H9 (cell line): ENCODE measurements around the gene ZFYVE28. TPM values are rescaled to one million over a fixed set of nuclear protein-coding genes. Genes with fewer than 3 reads are reported as not detected.

Experiments
- DNase-seq: peaks from one replicate; pipeline ENCODE4 v3.0.0-alpha.2; 2017
- H2AFZ ChIP-seq: one replicate; pipeline ENCODE4 v1.6.1; 2013; ENCODE audit warnings: mild to moderate bottlenecking, low read length, control low read depth, moderate library complexity
- H2AK5ac ChIP-seq: 2 replicates; pipeline ENCODE4 v1.6.1; 2013; ENCODE audit warnings: low read length, control low read depth, mixed read lengths; ENCODE audit not compliant: insufficient read length
- H2BK120ac ChIP-seq: one replicate; pipeline ENCODE4 v1.6.1; 2013; ENCODE audit warnings: low read depth, mild to moderate bottlenecking, low read length, control low read depth, inconsistent platforms; ENCODE audit not compliant: poor library complexity, severe bottlenecking
- H2BK12ac ChIP-seq: 2 replicates; pipeline ENCODE4 v1.6.1; 2013; ENCODE audit warnings: low read length, control low read depth, mixed read lengths, low read depth; ENCODE audit not compliant: insufficient read length
- H2BK15ac ChIP-seq: 2 replicates; pipeline ENCODE4 v1.6.1; 2013; ENCODE audit warnings: low read depth, low read length, control low read depth
- H2BK20ac ChIP-seq: one replicate; pipeline ENCODE4 v1.6.1; 2013; ENCODE audit warnings: low read depth, mild to moderate bottlenecking, low read length, control low read depth, inconsistent platforms; ENCODE audit not compliant: poor library complexity, severe bottlenecking
- H2BK5ac ChIP-seq: 2 replicates; pipeline ENCODE4 v1.6.1; 2013; ENCODE audit warnings: low read length, control low read depth, mixed read lengths; ENCODE audit not compliant: insufficient read length
- H3K14ac ChIP-seq: 2 replicates; pipeline ENCODE4 v1.6.1; 2013; ENCODE audit warnings: low read length, control low read depth; ENCODE audit not compliant: insufficient read depth
- H3K18ac ChIP-seq: 2 replicates; pipeline ENCODE4 v1.6.1; 2013; ENCODE audit warnings: low read depth, mild to moderate bottlenecking, mixed read lengths, low read length, control low read depth; ENCODE audit not compliant: insufficient read length
- H3K23ac ChIP-seq: 2 replicates; pipeline ENCODE4 v1.6.1; 2013; ENCODE audit warnings: low read length, control low read depth, mixed read lengths, low read depth; ENCODE audit not compliant: insufficient read length
- H3K23me2 ChIP-seq: 2 replicates; pipeline ENCODE4 v1.6.1; 2013; ENCODE audit warnings: low read depth, mild to moderate bottlenecking, mixed read lengths, low read length, control low read depth; ENCODE audit not compliant: insufficient read length, poor library complexity, severe bottlenecking
- H3K27ac ChIP-seq: 2 replicates; pipeline ENCODE4 v1.5.1; 2013; ENCODE audit warnings: low read length, control low read depth, mixed read lengths, low read depth; ENCODE audit not compliant: insufficient read length
- H3K27me3 ChIP-seq: 2 replicates; pipeline ENCODE4 v1.6.1; 2013; ENCODE audit warnings: low read length, control low read depth, inconsistent platforms; ENCODE audit not compliant: insufficient read depth
- H3K4ac ChIP-seq: 2 replicates; pipeline ENCODE4 v1.6.1; 2013; ENCODE audit warnings: low read depth, mild to moderate bottlenecking, control low read depth, inconsistent platforms, low read length, moderate library complexity
- H3K4me1 ChIP-seq: 2 replicates; pipeline ENCODE4 v1.6.1; 2013; ENCODE audit warnings: low read length, control low read depth, inconsistent platforms; ENCODE audit not compliant: insufficient read depth
- H3K4me2 ChIP-seq: 2 replicates; pipeline ENCODE4 v1.6.1; 2013; ENCODE audit warnings: low read length, control low read depth, mixed read lengths; ENCODE audit not compliant: insufficient read length, insufficient read depth
- H3K56ac ChIP-seq: 2 replicates; pipeline ENCODE4 v1.6.1; 2013; ENCODE audit warnings: low read depth, mild to moderate bottlenecking, mixed read lengths, low read length, control low read depth; ENCODE audit not compliant: insufficient read length
- H3K79me1 ChIP-seq: 2 replicates; pipeline ENCODE4 v1.6.1; 2013; ENCODE audit warnings: low read depth, mild to moderate bottlenecking, moderate library complexity, low read length, control low read depth, inconsistent platforms; ENCODE audit not compliant: insufficient read depth, poor library complexity, severe bottlenecking
- H3K79me2 ChIP-seq: 2 replicates; pipeline ENCODE4 v1.6.1; 2013; ENCODE audit warnings: low read length, control low read depth, inconsistent platforms; ENCODE audit not compliant: insufficient read depth
- H3K9ac ChIP-seq: 2 replicates; pipeline ENCODE4 v1.6.1; 2013; ENCODE audit warnings: low read length, control low read depth, mixed read lengths; ENCODE audit not compliant: insufficient read length; ENCODE audit errors: extremely low read depth
- H3K9me3 ChIP-seq: one replicate; pipeline ENCODE4 v1.6.1; 2013; ENCODE audit warnings: low read depth, low read length, inconsistent platforms; ENCODE audit not compliant: control insufficient read depth
- H3T11ph ChIP-seq: one replicate; pipeline ENCODE4 v1.6.1; 2013; ENCODE audit warnings: mild to moderate bottlenecking, low read length, control low read depth, inconsistent platforms
- H4K20me1 ChIP-seq: one replicate; pipeline ENCODE4 v1.6.1; 2013; ENCODE audit not compliant: control insufficient read depth, insufficient read length, insufficient read depth
- H4K5ac ChIP-seq: 2 replicates; pipeline ENCODE4 v1.6.1; 2013; ENCODE audit warnings: low read depth, mild to moderate bottlenecking, mixed read lengths, low read length, control low read depth; ENCODE audit not compliant: insufficient read length
- H4K8ac ChIP-seq: replicated peaks from 2 replicates; pipeline ENCODE4 v1.6.1; 2013; ENCODE audit warnings: low read length, control low read depth, mixed read lengths, low read depth; ENCODE audit not compliant: insufficient read length
- H4K91ac ChIP-seq: 2 replicates; pipeline ENCODE4 v1.6.1; 2013; ENCODE audit warnings: low read depth, mild to moderate bottlenecking, moderate library complexity, mixed read lengths, low read length, control low read depth; ENCODE audit not compliant: insufficient read length
- H3K27ac Mint-ChIP-seq, 3 experiments: 2 replicates in 2 of 3; 3 replicates in 1 of 3; pipeline ENCODE4 v1.8.0; 2020 to 2021; ENCODE audit warnings: mixed read lengths in 3 of 3, mild to moderate bottlenecking in 1 of 3, moderate library complexity in 1 of 3
- H3K27me3 Mint-ChIP-seq: 2 replicates; pipeline ENCODE4 v1.8.0; 2021; ENCODE audit warnings: low read depth, mild to moderate bottlenecking, moderate library complexity, mixed read lengths
- H3K36me3 Mint-ChIP-seq, 3 experiments: 2 replicates in 2 of 3; 3 replicates in 1 of 3; pipeline ENCODE4 v1.8.0; 2020 to 2021; ENCODE audit warnings: low read depth in 3 of 3, mixed read lengths in 3 of 3; ENCODE audit not compliant: insufficient read depth in 1 of 3
- H3K4me1 Mint-ChIP-seq, 2 experiments: 2 replicates each; pipeline ENCODE4 v1.8.0; 2020; ENCODE audit warnings: mixed read lengths in 2 of 2
- H3K4me3 Mint-ChIP-seq, 2 experiments: 2 replicates in 1 of 2; 3 replicates in 1 of 2; pipeline ENCODE4 v1.8.0; 2020 to 2021; ENCODE audit warnings: mild to moderate bottlenecking in 2 of 2, mixed read lengths in 2 of 2, moderate library complexity in 1 of 2
- H3K9me3 Mint-ChIP-seq, 2 experiments: 2 replicates in 1 of 2; 3 replicates in 1 of 2; pipeline ENCODE4 v1.8.0; 2020; ENCODE audit warnings: mild to moderate bottlenecking in 2 of 2, mixed read lengths in 2 of 2, moderate library complexity in 1 of 2
- CTCF ChIP-seq: fragments of 200-600 bp; sonication (generic); conservative IDR thresholded peaks from 3 replicates; pipeline ENCODE4 v1.8.0; 2021; ENCODE audit warnings: antibody characterized with exemption, mild to moderate bottlenecking
- WGBS: extraction: QIAGEN DNeasy Blood & Tissue Kit; methylation state at CpG from one replicate; pipeline ENCODE4 v1.1.7; 2013; ENCODE audit warnings: missing lambda C conversion rate, low lambda C conversion rate, mixed read lengths; ENCODE audit not compliant: insufficient read length; ENCODE audit errors: extremely low coverage; 5-methylcytosine and 5-hydroxymethylcytosine counted together
- total RNA-seq: library from RNA; stranded (reverse); gene quantifications from 2 replicates; pipeline ENCODE4 v1.2.1, GENCODE V29; 2021

Gene ZFYVE28
- total RNA-seq, 1 experiment from 2014 or later, result 0.98 TPM

GRCh38 chr4:2359591-2360395, 58.7 kb downstream of the ZFYVE28 start:
- no peak overlapping the region for H3K9ac ChIP-seq
- WGBS, result no CpG with 5 or more reads among the region's 24 CpGs

More at GRCh38 chr4:2359591-2360395, 58.7 kb downstream of the ZFYVE28 start:
- peaks cover 5% of the 10 kb centered on the region for H3K27me3 Mint-ChIP-seq
- H3T11ph ChIP-seq, result no peak overlapping the region
- H2BK120ac ChIP-seq, result no peak overlapping the region
- no peak overlapping the region for H4K8ac ChIP-seq
- no peak overlapping the region for H3K18ac ChIP-seq
- H3K36me3 Mint-ChIP-seq, result no peaks in the 10 kb centered on the region
- no peak overlapping the region for H3K23ac ChIP-seq
- no peak overlapping the region for H2BK5ac ChIP-seq
- H2BK20ac ChIP-seq, result no peak overlapping the region
- H3K56ac ChIP-seq, result no peak overlapping the region
- H3K4ac ChIP-seq, result no peak overlapping the region
- peaks cover 6 to 14% of the 10 kb centered on the region in 2 experiments for H3K4me1 Mint-ChIP-seq
- H2AFZ ChIP-seq, result no peak overlapping the region
- no peak overlapping the region for H2AK5ac ChIP-seq
- no peak for TF ChIP-seq CTCF
- H3K4me2 ChIP-seq, result no peak overlapping the region
- H2BK12ac ChIP-seq, result no peak overlapping the region
- H3K27ac Mint-ChIP-seq, result no peak overlapping the region
- no peak overlapping the region for H4K5ac ChIP-seq
- H3K79me2 ChIP-seq, result no peaks in the 10 kb centered on the region
- no peaks in the 10 kb centered on the region; a peak in 1 of 5 replicates for H3K9me3 Mint-ChIP-seq
- no peaks in the 10 kb centered on the region for H4K20me1 ChIP-seq
- no peaks in the 10 kb centered on the region for H3K79me1 ChIP-seq
- no peak for DNase-seq
- no peak overlapping the region for H4K91ac ChIP-seq
- no peaks in the 10 kb centered on the region for H3K4me1 ChIP-seq
- H2BK15ac ChIP-seq, result no peak overlapping the region
- H3K27ac ChIP-seq, result no peak overlapping the region
- H3K27me3 ChIP-seq, result no peaks in the 10 kb centered on the region
- H3K4me3 Mint-ChIP-seq, result no peak overlapping the region
- H3K14ac ChIP-seq, result no peak overlapping the region; the same call in 1 of the 2 replicates
- no peaks in the 10 kb centered on the region for H3K23me2 ChIP-seq
- H3K9me3 ChIP-seq, result no peaks in the 10 kb centered on the region
